ENCODE measurements around the gene KRTAP5-9.

DNA sequence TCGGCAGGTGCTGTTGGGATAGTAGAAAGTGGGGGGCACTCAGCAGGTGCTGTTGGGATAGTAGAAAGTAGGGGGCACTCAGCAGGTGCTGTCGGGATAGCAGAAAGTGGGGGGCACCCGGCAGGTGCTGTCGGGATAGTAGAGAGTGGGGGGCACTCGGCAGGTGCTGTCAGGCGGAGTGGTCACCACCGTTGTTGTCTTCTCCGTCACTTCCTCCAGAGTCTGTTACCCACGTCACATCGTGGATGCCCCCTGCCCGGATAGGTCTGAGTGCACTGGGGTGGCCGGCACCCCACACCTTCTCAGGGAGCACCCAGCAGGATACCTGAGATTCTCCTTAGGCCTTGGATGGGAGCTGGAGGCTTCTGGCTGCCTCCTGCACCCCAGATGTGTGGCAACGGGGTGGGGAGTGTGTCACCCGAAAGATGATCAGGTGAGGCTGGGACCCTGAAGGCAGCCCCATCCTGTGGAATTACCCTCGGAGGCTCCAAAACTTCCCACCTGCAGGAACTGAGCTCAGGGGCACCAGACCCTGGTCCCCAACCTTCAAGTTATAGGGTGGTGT is 45.3 kb upstream of the KRTAP5-9 start:
- TF ChIP-seq RB1 (IDR thresholded peaks at IDR 0.05; ENCODE audit: low read depth): no peak
- TF ChIP-seq ZZZ3 (IDR thresholded peaks at IDR 0.05): no peak
- TF ChIP-seq SPI1 (IDR thresholded peaks at IDR 0.05; ENCODE audit: borderline replicate concordance, low read depth, low read length): no peak
- TF ChIP-seq ZNF224 (CRISPR knock-in tag; IDR thresholded peaks at IDR 0.05): no peak
- TF ChIP-seq SIX5 (IDR thresholded peaks at IDR 0.05; ENCODE audit: borderline replicate concordance in 1 of 2, insufficient read depth in 1 of 2, low read depth in 1 of 2, low read length in 2 of 2): no peak
- TF ChIP-seq HES1 (IDR thresholded peaks at IDR 0.05; ENCODE audit: low read depth): no peak
- TF ChIP-seq SMC3 (conservative IDR thresholded peaks at IDR 0.05; ENCODE audit: insufficient read depth, low read depth, low read length): no peak
- TF ChIP-seq RFX5 (IDR thresholded peaks at IDR 0.05; ENCODE audit: low read depth, low read length): no peak
- no peak for TF ChIP-seq JUN (IDR thresholded peaks at IDR 0.05; ENCODE audit: borderline replicate concordance, low read depth, low read length)
- TF ChIP-seq JUN (CRISPR knock-in tag; IDR thresholded peaks at IDR 0.05; ENCODE audit: borderline replicate concordance): no peak
- TF ChIP-seq ZNF239 (CRISPR knock-in tag; IDR thresholded peaks at IDR 0.05): no peak
- no peak for TF ChIP-seq TAF1 (IDR thresholded peaks at IDR 0.05; ENCODE audit: control insufficient read depth, extremely low read depth, insufficient read depth, low read length, severe bottlenecking)
- TF ChIP-seq ZNF707 (CRISPR knock-in tag; conservative IDR thresholded peaks at IDR 0.05): no peak
